ENCODE measurements around the gene RPL3. TPM values are rescaled to one million over a fixed set of nuclear protein-coding genes. Genes with fewer than 3 reads are reported as not detected.

Gene RPL3
- total RNA-seq, 1 experiment from 2014 or later = 1,699 TPM

DNA sequence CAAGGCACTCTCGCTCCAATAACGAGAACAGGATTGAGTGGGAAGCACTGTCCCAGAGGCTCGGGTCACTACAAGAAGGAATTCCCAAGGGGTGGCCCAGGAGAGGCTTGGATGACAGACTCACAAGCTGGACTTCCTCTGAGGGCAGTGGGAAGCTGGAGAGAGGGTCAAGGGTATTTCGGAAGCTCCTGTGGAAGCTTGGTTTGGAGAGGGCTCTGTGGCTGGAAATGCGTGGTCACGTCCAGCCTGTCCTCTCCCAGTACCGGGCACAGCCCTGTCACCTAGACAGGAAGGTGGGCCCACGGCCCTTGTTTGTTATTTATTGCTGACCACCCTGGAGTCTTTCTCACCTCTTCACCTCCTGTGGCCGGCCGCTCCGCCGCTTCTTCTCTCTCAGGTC, 35.7 kb upstream of the RPL3 start:
- Histone ChIP-seq H3K79me2 (ENCODE audit: low read depth) (no peaks in the 10 kb centered on the region), H3K27me3 (ENCODE audit: insufficient read depth, low read depth) (peaks cover 12% of the 10 kb centered on the region; the same call in 1 of the 2 replicates), H3F3A (ENCODE audit: insufficient read depth, low read depth) (0 out of 2 replicates have a peak, but pooled peaks cover 1% of the 10 kb centered on the region), H3K4me1 (replicated peaks; ENCODE audit: insufficient read depth) (peaks cover under 1% of the 10 kb centered on the region), H3K4me2 (no peak overlapping the region), H3K9me2 (ENCODE audit: insufficient read depth) (no peaks in the 10 kb centered on the region), H3K27ac (no peak overlapping the region), H3K9me3 (ENCODE audit: insufficient read depth, low read depth) (no peaks in the 10 kb centered on the region), H3K4me3 (no peak overlapping the region), H3K36me3 (ENCODE audit: low read depth) (no peaks in the 10 kb centered on the region), H2AFZ (no peak overlapping the region), H4K20me1 (ENCODE audit: insufficient read depth) (no peaks in the 10 kb centered on the region)
- POLR2A ChIA-PET (ENCODE audit: unreplicated experiment) = no interaction called here
- BruUV-seq (replicated peaks) = no TSS peak
- DNase-seq = no peak
- intact Hi-C loops (cut with micrococcal nuclease; ENCODE audit: unreplicated experiment) = no loop called here
- TF ChIP-seq EZH2 (IDR thresholded peaks at IDR 0.05; ENCODE audit: low read depth) = no peak
- TF ChIP-seq, protein P1, sequence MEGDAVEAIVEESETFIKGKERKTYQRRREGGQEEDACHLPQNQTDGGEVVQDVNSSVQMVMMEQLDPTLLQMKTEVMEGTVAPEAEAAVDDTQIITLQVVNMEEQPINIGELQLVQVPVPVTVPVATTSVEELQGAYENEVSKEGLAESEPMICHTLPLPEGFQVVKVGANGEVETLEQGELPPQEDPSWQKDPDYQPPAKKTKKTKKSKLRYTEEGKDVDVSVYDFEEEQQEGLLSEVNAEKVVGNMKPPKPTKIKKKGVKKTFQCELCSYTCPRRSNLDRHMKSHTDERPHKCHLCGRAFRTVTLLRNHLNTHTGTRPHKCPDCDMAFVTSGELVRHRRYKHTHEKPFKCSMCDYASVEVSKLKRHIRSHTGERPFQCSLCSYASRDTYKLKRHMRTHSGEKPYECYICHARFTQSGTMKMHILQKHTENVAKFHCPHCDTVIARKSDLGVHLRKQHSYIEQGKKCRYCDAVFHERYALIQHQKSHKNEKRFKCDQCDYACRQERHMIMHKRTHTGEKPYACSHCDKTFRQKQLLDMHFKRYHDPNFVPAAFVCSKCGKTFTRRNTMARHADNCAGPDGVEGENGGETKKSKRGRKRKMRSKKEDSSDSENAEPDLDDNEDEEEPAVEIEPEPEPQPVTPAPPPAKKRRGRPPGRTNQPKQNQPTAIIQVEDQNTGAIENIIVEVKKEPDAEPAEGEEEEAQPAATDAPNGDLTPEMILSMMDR (conservative IDR thresholded peaks at IDR 0.05) = no peak
- CTCF ChIA-PET = interaction anchor here (0.6 kb wide), 2 partner anchors 115 to 372 kb away, joined by 3 to 4 read pairs; no protein-coding TSS in a partner anchor

DNA sequence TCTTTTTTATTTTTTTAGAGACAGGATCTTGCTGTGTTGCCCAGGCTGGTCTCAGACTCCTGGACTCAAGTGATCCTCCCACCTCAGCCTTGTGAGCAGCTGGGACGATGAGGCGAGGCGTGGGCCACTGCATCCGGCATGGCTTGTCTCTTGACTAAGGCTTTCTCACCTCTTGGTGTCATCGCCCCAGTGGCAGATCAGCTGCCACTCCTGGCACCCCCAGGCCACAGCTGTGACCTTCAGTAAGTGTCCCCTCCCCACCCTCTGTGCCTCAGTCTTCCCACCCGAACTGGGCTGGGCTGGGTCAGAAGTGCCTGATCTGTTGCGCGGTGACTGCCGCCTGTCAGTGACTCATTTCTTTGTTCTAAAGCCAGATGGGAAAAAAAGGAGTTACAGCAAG, 33.9 kb upstream of the RPL3 start:
- no peaks in the 10 kb centered on the region for H4K20me1 ChIP-seq (ENCODE audit: insufficient read depth)
- H3K4me3 ChIP-seq = no peak overlapping the region
- H3K27me3 ChIP-seq (ENCODE audit: insufficient read depth, low read depth) = peaks cover 12% of the 10 kb centered on the region; the same call in 1 of the 2 replicates
- no peak for TF ChIP-seq EZH2 (IDR thresholded peaks at IDR 0.05; ENCODE audit: low read depth)
- TF ChIP-seq, protein P1 (conservative IDR thresholded peaks at IDR 0.05) = no peak
- no peak overlapping the region for H2AFZ ChIP-seq
- BruUV-seq (replicated peaks) = no TSS peak
- intact Hi-C loops (cut with micrococcal nuclease; ENCODE audit: unreplicated experiment) = no loop called here
- no peaks in the 10 kb centered on the region for H3K36me3 ChIP-seq (ENCODE audit: low read depth)
- H3K27ac ChIP-seq = no peak overlapping the region
- CTCF ChIA-PET = interaction anchor here (0.6 to 0.9 kb wide), 3 partner anchors 10 to 379 kb away, joined by 4 to 7 read pairs (median 6); no protein-coding TSS in a partner anchor
- peaks cover 9% of the 10 kb centered on the region for H3F3A ChIP-seq (ENCODE audit: insufficient read depth, low read depth)
- DNase-seq = no peak
- no peaks in the 10 kb centered on the region for H3K79me2 ChIP-seq (ENCODE audit: low read depth)
- POLR2A ChIA-PET (ENCODE audit: unreplicated experiment) = no interaction called here
- no peaks in the 10 kb centered on the region for H3K9me3 ChIP-seq (ENCODE audit: insufficient read depth, low read depth)
- H3K4me2 ChIP-seq = no peak overlapping the region
- H3K9me2 ChIP-seq (ENCODE audit: insufficient read depth) = no peaks in the 10 kb centered on the region
- peaks cover 3% of the 10 kb centered on the region for H3K4me1 ChIP-seq (replicated peaks; ENCODE audit: insufficient read depth)

DNA sequence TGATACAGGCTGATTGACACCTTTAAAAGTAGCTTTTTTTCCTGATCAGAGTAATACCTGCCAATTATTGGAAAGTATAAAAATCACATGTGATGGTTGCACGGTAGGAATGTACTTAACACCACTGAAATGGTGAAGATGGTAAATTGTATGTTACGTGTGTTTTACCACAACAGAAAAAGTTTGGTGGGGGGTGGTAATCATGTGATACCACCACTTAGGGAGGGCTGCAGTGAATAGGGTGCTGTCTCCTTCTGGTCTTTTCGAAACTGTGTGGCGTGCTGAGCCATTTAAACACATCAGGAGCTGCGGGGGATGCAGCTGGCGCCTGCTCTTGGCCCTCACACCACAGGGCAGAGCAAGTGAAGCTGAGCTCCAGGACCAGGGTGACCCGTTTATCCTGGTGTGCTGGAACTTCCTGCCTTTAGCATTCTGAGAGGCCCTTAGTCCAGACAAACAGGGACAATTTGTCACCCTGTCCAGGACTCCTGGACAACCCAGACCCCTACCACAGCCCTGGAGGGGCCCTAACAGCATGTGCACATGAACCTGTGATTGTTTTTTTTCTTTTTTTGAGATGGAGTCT, 33.0 kb upstream of the RPL3 start:
- H3K9me3 ChIP-seq (ENCODE audit: insufficient read depth, low read depth) = no peaks in the 10 kb centered on the region
- no peak for TF ChIP-seq EZH2 (IDR thresholded peaks at IDR 0.05; ENCODE audit: low read depth)
- TF ChIP-seq, protein P1 (conservative IDR thresholded peaks at IDR 0.05) = no peak
- H3K79me2 ChIP-seq (ENCODE audit: low read depth) = no peaks in the 10 kb centered on the region
- peaks cover 3% of the 10 kb centered on the region for H3K4me1 ChIP-seq (replicated peaks; ENCODE audit: insufficient read depth)
- no peaks in the 10 kb centered on the region for H3K9me2 ChIP-seq (ENCODE audit: insufficient read depth)
- H3K4me2 ChIP-seq = no peak overlapping the region
- no peak for DNase-seq
- H4K20me1 ChIP-seq (ENCODE audit: insufficient read depth) = no peaks in the 10 kb centered on the region
- H2AFZ ChIP-seq = no peak overlapping the region
- CTCF ChIA-PET = interaction anchor here (0.6 to 1.9 kb wide), 3 partner anchors 27 to 36 kb away, joined by 4 to 8 read pairs (median 4); no protein-coding TSS in a partner anchor
- no peak overlapping the region for H3K27ac ChIP-seq
- peaks cover 12% of the 10 kb centered on the region; the same call in 1 of the 2 replicates for H3K27me3 ChIP-seq (ENCODE audit: insufficient read depth, low read depth)
- peaks cover 10% of the 10 kb centered on the region for H3F3A ChIP-seq (ENCODE audit: insufficient read depth, low read depth)
- intact Hi-C loops (cut with micrococcal nuclease; ENCODE audit: unreplicated experiment) = no loop called here
- no peaks in the 10 kb centered on the region for H3K36me3 ChIP-seq (ENCODE audit: low read depth)
- POLR2A ChIA-PET (ENCODE audit: unreplicated experiment) = interaction anchor here (0.5 kb wide), 1 partner anchor 170 kb away, joined by 3 read pairs; no protein-coding TSS in a partner anchor
- BruUV-seq (replicated peaks) = no TSS peak
- no peak overlapping the region for H3K4me3 ChIP-seq
